Esophagus squamous epithelium (tissue), 5 donors: Measurements from ENCODE around the gene MYO18B. TPM values are rescaled to one million over a fixed set of nuclear protein-coding genes. Genes with fewer than 3 reads are reported as not detected.

Experiments
- DNase-seq: peaks from one replicate; lab custom pipeline; 2025; lab: John Stamatoyannopoulos, UW
- H3K27ac ChIP-seq, 4 donors: fragments of 200-600 bp; sonication (generic); one replicate each; pipeline ENCODE4 v1.5.1; 2016 to 2019; ENCODE audit warnings: mild to moderate bottlenecking in 1 of 4
- H3K27me3 ChIP-seq, 4 donors: fragments of 200-600 bp; sonication (generic); 1 replicate in 3 of 4; 2 replicates in 1 of 4; pipeline versions ENCODE4 v1.5.1 to v1.6.0; 2017 to 2021; ENCODE audit warnings: antibody characterized with exemption in 1 of 4
- H3K36me3 ChIP-seq, 3 donors: fragments of 200-600 bp; sonication (generic); one replicate each; pipeline ENCODE4 v1.5.1; 2016 to 2019
- H3K4me1 ChIP-seq, 3 donors: fragments of 200-600 bp; sonication (generic); one replicate each; pipeline ENCODE4 v1.5.1; 2017 to 2019
- H3K4me3 ChIP-seq, 4 donors: fragments of 200-600 bp; sonication (generic); 1 replicate in 3 of 4; 2 replicates in 1 of 4; pipeline ENCODE4 v1.5.1; 2016 to 2019; ENCODE audit warnings: mild to moderate bottlenecking in 2 of 4, moderate library complexity in 1 of 4
- H3K9me3 ChIP-seq, 3 donors: fragments of 200-600 bp; sonication (generic); one replicate each; pipeline ENCODE4 v1.5.1; 2016 to 2019
- CTCF ChIP-seq, 6 experiments: fragments of 450-650 bp in 4 of 6; fragments of 200-600 bp in 2 of 6; sonication (generic) in 2 of 6; IDR thresholded peaks; one replicate each; pipeline ENCODE4 v1.5.1; 2016 to 2019; ENCODE audit warnings: antibody characterized with exemption in 6 of 6, mild to moderate bottlenecking in 4 of 6, moderate library complexity in 4 of 6
- POLR2A ChIP-seq, 4 donors: fragments of 450-650 bp; IDR thresholded peaks; one replicate each; pipeline ENCODE4 v1.6.1; 2017; ENCODE audit warnings: antibody characterized with exemption in 4 of 4, mild to moderate bottlenecking in 4 of 4, moderate library complexity in 3 of 4
- WGBS, 2 donors: methylation state at CpG; one replicate each; pipeline ENCODE4 v1.1.5; 2018; 5-methylcytosine and 5-hydroxymethylcytosine counted together
- intact Hi-C: fragments of 100-400 bp; cut with DNase I; formaldehyde crosslinking; loops from one replicate; pipeline ENCODE4 v1.15.0; 2022
- total RNA-seq, 4 donors: library from RNA; depleted of rRNA; stranded (reverse); fragments of >200 nt; gene quantifications; one replicate each; pipeline ENCODE4 v1.1.0, GENCODE V29; 2016
- donor health status: DM: yes; HTN: yes; CAD: no.

MYO18B gene
- total RNA-seq, 4 donors from 2014 or later, result 0.06 to 2.5 (median 0.17) TPM

GRCh38 chr22:25942115-25942855 is 200.3 kb downstream of the MYO18B start:
- DNase-seq, result no peak
- Histone ChIP-seq H3K4me3 (no peak overlapping the region), H3K4me1 (no peaks in the 10 kb centered on the region), H3K36me3 (no peaks in the 10 kb centered on the region), H3K27me3 (peaks cover 0 to 19% (median 0%) of the 10 kb centered on the region in 4 donors), H3K9me3 (no peaks in the 10 kb centered on the region), H3K27ac (no peak overlapping the region)
- 60 to 69% methylated on average over 7 to 9 of the region's 9 CpGs for WGBS, 2 donors
- intact Hi-C loops, result no loop called here
- no peak for TF ChIP-seq POLR2A (IDR thresholded peaks at IDR 0.05)
- TF ChIP-seq CTCF (IDR thresholded peaks at IDR 0.05), result no peak

DNA sequence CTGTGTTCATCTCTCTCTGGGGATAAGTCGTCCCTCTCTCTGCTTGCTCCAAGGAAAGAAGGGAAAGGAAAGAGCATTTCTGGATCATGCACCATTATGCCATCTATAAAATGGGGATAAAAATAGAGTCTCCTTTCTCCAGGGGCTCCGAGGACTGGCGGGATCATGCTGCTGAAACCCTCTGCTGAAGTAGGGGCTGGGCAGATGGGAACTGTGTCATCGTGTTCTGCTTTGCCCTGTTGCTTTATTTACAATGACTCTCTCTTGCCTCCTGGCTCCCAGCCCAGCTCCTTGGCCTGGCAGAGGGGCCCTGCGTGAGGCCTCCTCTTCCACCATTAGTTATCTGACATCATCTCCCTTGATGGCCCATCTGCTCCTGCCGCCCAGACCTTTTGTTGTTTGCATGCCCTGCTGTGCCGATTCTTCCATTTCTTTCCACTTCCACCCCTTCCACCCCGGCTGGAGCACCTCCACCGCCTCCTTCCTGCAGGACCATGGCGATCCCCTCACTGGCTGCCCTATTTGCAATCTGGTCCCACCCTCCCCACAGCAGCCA is 200.9 kb downstream of the MYO18B start:
- WGBS, 2 donors, result 17 to 24% methylated on average over 9 to 10 of the region's 10 CpGs
- Histone ChIP-seq H3K27me3 (peaks cover 0 to 19% (median 0%) of the 10 kb centered on the region in 4 donors), H3K36me3 (no peaks in the 10 kb centered on the region), H3K4me3 (no peak overlapping the region), H3K9me3 (no peaks in the 10 kb centered on the region), H3K4me1 (no peaks in the 10 kb centered on the region), H3K27ac (no peak overlapping the region)
- no peak for TF ChIP-seq CTCF (IDR thresholded peaks at IDR 0.05)
- no peak for TF ChIP-seq POLR2A (IDR thresholded peaks at IDR 0.05)
- intact Hi-C loops, result no loop called here
- no peak for DNase-seq

DNA sequence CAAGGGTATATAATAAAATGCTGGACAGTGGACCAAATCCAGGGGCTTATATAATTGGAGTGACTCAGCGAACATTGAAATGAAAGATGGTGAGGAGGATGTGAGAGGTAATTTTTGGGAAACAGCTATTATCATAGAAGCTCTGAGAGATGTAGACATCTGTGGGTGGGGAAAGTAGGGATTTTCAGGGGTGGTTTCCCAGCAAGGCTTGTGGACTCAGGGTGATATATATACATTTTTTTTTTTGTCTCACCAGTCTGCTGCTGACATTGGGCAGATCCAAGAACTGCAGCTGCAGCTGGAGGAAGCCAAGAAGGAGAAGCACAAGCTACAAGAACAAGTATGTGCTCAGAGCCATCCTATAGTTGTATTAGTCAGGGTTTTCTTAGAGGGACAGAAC is 208.1 kb downstream of the MYO18B start:
- Histone ChIP-seq H3K9me3 (no peaks in the 10 kb centered on the region), H3K4me3 (no peak overlapping the region), H3K27ac (no peak overlapping the region), H3K36me3 (no peaks in the 10 kb centered on the region), H3K4me1 (no peaks in the 10 kb centered on the region), H3K27me3 (peaks cover 0 to 5% (median 0%) of the 10 kb centered on the region in 4 donors)
- DNase-seq, result no peak
- 50 to 53% methylated on average over 1 of the region's 1 CpG for WGBS, 2 donors
- TF ChIP-seq CTCF (IDR thresholded peaks at IDR 0.05), result no peak
- TF ChIP-seq POLR2A (IDR thresholded peaks at IDR 0.05), result no peak
- intact Hi-C loops, result no loop called here

DNA sequence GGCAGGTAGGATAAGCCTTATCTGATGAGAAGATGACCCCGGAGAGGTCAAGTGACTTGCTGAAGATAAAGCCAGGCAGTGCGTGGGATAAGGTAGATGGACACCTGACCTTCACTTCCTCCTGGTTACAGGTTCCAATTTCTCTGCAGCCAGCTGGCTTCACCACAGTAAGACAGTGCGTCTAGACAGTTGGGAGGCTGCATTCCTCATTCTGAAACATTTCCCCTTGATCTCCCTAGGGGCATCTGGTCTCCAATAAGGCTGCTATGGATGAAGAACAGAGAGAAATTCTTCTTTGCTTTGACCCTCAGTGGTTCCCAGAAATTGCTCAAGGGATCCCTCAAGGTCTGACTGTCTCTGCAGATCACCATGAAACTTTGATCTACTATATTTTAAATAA is 211.3 kb downstream of the MYO18B start:
- WGBS, 2 donors, result 50 to 61% methylated on average over 3 of the region's 3 CpGs
- Histone ChIP-seq H3K4me3 (no peak overlapping the region), H3K9me3 (no peaks in the 10 kb centered on the region), H3K27me3 (no peaks in the 10 kb centered on the region), H3K36me3 (no peaks in the 10 kb centered on the region), H3K4me1 (no peaks in the 10 kb centered on the region), H3K27ac (no peak overlapping the region)
- intact Hi-C loops, result no loop called here
- no peak for DNase-seq
- TF ChIP-seq POLR2A (IDR thresholded peaks at IDR 0.05) (no peak), CTCF (IDR thresholded peaks at IDR 0.05) (no peak)

- H3K36me3 ChIP-seq, result no peaks in the 10 kb centered on the region
- no peak overlapping the region for H3K4me3 ChIP-seq
- H3K27me3 ChIP-seq, result no peaks in the 10 kb centered on the region
- intact Hi-C loops, result no loop called here
- H3K27ac ChIP-seq, result no peak overlapping the region
- 32 to 36% methylated on average over 4 of the region's 4 CpGs for WGBS, 2 donors
- TF ChIP-seq CTCF (IDR thresholded peaks at IDR 0.05) (no peak), POLR2A (IDR thresholded peaks at IDR 0.05) (no peak)
- no peak for DNase-seq
- no peaks in the 10 kb centered on the region for H3K4me1 ChIP-seq
- no peaks in the 10 kb centered on the region for H3K9me3 ChIP-seq
Measured at GRCh38 chr22:25953919-25954318, 211.9 kb downstream of the MYO18B start.
